CMK (cell line): Measurements from ENCODE around the gene EHMT1.

Experiments
- DNase-seq: peaks from one replicate; pipeline ENCODE4 v3.0.0-alpha.2; 2010; ENCODE audit warnings: low read depth

Gene EHMT1

DNA sequence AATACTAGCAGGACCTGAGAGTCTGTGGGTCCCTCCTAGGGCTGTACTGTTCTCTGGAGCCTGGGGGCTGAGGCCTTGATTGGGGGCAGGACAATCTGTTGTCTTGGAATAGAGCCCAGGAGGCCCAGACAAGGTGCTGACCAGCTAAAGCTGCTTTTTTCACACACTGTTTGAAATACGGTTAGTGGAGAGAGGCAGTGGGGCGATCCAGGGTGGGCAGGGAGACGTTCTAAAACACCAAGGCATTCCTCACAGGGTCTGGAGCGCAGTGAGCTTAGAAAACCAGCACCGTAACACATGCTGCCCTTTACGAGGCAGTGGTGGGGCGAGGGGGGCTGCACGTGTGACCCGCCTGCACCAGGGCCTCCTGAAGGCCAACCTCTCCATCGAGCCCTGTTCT, 55.1 kb downstream of the EHMT1 start:
- DNase-seq, result no peak

DNA sequence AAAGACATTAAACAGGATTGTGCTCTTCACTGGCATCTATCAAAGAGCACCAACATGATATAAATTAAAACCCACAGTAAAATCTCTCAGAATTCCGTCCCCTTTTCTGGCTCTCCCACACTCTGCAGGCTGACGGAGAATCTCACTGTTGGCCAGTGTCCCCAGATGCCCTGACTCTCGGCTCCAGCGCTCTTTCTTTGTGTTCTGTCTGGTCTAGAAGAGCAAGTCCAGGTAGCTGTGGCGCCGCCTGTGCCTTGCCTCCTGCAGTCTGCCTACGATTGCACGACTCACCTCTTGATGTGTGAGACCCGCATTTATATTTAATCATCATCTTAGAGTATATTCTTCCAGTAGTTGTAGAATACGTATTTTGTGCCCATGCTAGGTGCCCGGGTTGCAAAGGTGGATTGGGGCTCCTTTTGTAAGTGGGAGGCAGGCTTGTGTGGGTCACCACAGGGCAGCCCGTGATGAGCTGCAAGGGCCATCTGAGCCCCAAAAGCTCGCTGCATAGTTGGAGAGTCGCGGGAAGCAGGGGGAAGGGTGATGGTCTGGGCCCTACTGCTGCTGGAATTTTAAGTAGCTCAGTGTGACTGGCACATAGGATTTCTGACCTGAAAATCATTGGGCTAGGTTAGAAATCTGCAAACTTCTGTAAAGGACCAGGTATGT, 55.6 kb downstream of the EHMT1 start:
- DNase-seq, result no peak

DNA sequence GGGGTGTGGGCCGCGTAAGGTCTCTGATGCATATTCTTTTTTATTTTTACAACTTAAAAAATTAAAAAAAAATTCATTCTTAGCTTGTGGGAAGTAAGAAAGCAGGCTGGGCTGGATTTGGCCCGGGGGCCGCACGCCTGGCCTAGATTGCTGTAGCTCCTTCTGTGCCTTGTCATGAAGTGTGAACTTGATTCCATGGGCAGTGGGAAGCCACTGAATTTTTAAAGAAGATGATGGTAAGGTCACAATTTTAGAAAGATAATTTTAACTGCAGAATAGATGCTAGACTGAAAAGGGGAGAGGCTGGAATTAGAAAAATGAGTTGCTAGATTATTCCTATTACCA, 56.1 kb downstream of the EHMT1 start:
- no peak for DNase-seq

DNA sequence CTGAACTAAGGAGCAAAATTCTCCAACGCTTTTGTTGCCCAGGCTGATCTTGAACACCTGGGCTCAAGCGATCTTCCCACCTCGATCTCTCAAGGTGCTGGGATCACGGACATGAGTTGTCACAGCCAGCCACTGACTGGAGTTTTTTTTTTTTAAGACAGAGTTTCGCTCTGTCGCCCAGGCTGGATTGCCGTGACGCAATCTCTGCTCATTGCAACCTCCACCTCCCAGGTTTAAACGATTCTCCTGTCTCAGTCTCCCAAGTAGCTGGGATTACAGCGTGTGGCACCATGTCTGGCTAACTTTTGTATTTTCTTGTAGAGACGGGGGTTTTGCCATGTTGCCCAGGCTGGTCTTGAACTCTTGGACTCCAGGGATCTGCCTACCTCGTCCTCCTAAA, 58.2 kb downstream of the EHMT1 start:
- DNase-seq, result no peak

DNA sequence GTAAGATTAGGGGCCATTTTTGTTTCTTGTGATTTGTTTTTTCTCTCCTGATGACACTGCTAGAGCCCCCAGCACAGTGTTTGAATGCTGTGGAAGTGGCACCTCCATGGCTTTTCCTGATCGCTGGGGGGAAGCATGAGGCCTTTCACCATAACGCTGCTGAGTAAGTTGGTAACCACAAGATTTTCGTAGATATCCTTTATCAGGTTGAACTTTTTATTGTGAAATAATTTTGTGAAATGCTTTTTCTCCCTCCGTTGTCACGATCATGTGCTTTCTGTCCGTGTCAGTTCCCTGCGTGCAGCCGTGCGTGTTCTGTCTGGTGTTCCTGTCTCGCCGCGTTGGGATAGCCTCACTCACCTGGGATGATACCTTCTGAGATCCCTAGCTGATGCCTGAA, 59.4 kb downstream of the EHMT1 start:
- DNase-seq, result no peak

DNA sequence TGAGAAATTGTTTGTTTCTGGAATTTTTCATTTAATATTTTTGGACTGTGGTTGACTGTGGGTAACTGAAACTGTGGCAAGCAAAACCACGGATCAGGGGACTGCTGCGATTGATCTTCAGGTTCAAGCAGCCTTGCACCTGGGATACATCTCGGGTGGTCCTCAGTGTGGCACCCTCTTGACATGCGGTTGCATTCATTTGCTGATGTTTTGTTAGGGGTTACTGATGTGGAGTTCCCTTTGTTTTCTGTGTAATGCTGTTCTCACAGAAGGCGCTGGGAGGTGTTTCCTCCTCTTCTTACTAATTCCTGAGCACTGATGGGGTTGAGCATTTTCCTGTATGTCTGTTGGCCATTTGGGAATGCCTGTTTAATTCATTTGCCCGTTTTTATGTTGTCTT, 60.4 kb downstream of the EHMT1 start:
- no peak for DNase-seq

DNA sequence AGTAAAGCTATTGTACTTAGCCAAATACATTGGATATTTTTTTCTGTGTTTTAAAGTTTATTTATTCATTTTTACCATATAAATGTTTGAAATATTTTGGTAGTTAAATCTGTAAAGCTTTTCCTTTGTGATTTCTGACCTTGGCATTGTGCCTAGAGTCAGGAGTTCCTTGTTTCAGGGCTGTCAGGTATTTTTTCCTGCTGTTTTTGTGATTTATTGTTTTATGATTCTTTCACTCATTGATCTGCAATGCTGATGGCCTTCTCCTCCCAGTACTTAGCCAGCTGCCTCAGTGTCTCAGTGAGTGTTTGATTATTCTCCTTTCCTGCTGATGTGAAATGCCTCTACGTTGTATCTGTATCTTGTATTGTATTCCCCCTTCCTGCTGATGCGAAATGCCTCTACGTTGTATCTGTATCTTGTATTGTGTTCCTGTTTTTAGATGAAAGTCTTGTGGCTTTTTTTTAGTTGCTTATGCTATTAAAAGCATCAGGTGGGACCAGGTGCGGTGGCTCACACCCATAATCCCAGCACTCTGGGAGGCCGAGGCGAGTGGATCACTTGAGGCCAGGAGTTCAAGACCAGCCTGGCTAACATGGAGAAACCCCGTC, 61.0 kb downstream of the EHMT1 start:
- DNase-seq, result no peak

DNA sequence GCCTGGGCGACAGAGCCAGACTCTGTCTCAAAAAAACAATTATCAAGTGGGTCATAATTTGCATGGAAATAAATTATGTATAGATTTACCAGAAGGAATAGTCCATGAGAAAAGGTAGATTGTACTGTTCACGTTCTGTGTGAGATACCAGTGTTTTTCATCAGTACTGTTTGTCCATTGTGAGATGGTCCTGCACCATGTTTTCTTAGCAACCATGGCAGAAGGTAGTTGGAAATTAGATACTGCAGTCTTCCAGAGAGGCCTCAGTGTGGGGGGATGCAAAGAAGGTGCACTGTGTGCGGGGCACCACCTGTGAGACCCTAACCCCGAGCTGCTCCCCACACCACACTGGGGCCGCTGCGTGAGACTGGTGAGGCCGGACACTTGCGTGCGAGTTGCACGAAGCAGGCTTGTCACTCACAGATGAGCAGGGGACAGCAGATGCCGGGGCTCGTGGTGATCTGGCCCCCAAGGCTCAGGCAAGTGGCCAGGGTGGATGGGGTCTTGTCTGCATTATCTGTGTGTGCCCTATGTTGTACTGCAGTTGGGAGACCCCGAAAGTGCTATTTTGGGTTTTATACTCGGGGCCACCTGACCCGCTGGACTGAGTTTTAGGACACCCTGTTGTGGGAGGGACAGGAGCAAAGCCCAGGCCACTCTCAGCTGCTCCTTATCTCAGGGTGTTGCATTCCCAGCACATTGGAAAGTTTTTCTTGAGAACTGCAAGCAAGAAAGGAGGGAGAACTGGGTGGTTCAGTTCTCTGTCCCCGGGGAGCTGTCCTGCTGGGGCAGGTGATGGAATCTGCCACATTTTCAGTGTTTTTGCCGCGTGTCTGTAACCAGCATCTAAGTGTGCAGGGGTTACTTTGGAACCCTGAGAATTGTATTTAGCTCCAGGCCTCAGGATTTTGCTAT, 61.9 kb downstream of the EHMT1 start:
- no peak for DNase-seq

DNA sequence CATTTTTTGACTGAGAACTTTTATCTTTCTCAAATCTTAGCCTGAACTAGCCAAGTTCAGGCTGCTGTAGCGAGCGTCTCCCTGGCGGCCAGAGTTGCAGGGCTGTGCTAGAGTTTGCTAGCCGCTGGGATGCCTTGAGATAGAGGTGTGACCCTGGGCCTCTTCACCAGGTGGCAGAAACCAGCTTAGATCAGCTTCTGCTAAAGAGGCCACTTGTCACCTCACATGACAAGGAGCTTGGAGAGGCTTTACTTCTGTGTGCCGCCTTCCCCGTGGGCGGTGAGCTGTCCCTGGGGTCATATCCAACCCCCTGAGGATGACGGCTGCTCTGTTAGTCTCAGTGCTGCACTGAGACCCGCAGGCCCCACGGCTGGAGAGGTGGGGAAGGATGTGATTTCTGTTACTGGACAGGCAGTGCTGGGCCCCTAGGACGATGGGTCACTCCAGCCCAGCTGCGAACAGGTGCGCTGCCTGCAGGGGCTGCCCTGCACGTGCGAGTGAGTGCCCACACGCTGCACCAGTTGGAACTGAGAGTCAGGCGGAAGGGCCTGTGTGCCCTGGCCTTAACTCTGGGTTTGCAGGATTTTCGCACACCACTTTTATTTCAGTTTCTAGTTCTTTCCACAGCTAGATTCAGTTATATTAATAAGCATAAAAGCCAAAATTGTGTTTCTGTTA, 63.8 kb downstream of the EHMT1 start:
- DNase-seq, result no peak

DNA sequence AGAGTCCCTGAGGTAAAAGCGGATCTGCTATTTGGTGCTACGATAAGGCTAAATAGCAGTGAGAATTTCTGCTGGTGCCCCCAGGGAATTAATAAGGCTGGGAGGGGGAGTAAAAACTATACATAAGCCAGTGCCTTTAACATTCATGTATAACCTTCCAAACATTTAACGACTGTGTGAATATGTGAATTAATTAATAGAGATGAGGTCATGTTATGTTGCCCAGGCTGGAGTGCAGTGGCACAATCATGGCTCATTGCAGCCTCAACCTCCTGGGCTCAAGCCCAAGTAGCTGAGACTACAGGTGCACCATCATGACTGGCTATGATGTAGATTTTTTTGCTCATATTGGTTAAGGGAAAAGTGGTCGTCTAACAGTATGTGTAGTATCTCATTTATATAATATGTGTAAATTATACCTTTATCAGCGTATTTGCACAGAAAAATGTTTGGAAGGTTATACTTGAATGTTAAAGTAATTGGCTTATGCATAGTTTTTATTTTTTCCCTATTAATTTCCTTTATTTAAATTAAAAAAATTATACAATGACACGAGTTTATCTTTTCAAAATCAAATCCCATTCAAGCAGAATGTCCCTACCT, 64.6 kb downstream of the EHMT1 start:
- DNase-seq, result no peak

DNA sequence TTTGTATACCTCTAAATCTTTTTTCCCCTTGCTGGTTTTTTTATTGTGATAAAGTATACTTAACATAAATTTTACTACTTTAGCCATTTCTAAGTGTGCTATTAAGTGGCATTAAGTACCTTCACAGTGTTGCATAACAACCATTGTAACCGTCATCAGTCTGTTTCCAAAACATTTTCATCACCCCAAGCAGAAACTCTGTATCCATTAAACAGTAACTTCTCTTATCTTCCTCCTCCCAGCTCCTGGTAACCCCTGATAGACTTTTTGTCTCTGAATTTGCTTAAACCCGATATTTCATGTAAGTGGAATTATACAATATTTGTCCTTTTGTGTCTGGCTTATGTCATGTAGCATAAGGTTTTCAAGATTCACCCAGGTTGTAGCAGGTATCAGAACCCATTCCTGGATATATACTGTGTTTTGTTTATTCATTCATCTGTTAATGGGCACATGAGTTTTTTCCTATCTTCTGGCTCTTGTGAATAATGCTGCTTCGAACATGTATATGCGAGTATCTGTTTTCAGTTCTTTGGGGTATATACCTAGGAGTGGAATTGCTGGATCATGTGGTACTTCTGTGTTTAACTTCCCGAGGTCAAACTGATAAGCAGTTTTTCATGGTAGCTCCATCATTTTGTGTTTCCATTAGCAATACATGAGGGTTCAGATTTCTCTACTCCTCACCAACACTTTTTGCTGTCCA, 66.4 kb downstream of the EHMT1 start:
- DNase-seq, result no peak

DNA sequence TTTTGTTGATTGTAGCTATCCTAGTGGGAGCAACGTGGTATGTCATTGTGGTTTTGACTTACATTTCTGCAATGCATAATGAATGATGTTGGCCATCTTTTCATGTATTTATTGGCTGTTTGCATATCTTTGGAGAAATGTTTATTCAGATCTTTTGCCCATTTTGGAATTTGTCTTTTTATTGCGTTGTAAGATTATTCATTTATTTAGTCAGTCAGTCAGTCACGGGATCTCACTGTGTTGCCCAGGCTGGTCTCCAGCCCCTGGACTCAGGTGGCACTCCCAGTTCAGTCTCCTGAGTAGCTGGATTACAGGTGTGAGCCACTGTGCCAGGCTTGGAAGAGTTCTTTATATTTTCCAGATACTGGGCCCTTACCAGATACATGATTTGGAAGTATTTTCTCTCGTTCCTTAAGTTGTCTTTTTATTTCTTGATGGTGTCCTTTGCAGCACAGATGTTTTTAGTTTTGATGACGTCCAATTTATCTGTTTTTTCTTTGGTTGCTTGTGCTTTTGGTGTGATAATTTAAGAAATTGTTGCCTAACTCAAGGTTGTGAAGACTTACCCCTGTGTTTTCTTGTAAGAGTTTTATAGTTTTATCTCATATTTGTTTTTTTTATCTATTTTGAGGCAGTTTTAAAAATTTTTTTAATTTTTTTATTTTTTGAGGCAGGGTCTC, 67.1 kb downstream of the EHMT1 start:
- no peak for DNase-seq

DNA sequence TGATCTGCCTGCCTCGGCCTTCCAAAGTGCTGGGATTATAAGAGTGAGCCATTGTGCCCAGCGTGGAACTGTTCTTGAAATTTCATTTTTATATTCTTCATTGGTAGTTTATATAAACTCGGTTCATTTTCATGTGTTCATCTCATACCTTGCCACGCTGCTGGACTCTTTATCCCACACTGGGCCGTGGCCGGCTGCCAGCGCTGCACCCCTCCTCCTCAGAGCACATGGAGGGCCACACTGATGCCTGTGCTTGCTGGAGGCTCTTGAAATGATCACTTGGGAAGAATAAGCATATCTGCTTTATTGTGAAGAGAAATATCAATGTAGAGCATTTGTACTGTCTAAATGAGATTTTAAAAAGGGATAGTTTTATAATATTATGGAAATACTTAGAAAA, 69.5 kb downstream of the EHMT1 start:
- no peak for DNase-seq

DNA sequence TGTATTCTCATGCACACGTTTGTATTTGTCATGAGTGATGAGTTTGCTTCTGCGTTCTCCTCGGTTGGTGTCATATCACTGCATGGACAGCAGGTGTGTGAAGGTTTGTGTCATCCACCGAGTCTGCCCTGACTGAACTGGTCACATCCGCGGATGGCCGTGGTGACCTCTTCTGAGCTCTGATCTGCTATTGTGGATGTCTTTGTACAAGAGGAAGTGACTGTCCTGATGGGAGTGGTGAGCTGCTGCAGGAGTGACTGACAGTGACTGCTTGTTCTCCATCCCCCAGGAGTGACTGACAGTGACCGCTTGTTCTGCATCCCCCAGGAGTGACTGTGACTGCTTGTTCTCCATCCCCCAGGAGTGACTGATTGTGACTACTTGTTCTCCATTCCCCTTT, 69.9 kb downstream of the EHMT1 start:
- no peak for DNase-seq

DNA sequence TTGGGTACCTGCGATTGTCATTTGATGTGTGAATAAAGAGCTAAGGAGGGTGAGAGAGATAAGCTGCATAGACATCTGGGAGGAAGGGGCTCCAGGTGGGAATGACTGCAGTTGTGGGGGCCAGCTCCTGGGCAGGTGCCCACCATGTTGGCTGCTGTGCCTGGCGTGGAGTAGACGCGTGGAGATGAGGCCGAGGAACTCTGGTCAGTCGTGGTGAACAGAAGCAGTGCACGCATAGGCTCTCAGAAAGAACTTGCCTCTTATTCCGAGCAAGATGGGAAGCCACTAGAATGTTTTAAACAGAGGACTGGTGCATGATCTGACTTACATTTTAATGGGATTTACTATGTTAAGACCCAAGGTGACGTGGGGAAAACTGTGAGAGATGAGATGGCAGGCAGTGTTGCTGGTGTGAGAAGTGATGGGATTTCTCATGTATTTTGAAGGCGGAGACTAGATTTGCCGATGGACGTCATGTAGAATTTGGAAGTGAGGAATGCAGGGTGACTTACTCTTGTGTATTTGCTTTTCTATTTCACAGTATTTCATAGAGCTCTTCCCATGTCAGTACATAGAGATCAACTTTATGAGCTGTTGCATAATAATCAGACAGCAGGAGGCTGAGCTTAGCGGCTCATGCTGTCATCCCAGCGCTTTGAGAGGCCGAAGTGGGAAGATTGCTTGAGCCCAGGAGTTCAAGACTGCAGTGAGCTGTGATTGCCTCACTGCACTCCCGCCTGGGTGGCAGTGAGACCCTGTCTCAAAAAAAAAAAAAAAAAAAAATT, 71.1 kb downstream of the EHMT1 start:
- no peak for DNase-seq

DNA sequence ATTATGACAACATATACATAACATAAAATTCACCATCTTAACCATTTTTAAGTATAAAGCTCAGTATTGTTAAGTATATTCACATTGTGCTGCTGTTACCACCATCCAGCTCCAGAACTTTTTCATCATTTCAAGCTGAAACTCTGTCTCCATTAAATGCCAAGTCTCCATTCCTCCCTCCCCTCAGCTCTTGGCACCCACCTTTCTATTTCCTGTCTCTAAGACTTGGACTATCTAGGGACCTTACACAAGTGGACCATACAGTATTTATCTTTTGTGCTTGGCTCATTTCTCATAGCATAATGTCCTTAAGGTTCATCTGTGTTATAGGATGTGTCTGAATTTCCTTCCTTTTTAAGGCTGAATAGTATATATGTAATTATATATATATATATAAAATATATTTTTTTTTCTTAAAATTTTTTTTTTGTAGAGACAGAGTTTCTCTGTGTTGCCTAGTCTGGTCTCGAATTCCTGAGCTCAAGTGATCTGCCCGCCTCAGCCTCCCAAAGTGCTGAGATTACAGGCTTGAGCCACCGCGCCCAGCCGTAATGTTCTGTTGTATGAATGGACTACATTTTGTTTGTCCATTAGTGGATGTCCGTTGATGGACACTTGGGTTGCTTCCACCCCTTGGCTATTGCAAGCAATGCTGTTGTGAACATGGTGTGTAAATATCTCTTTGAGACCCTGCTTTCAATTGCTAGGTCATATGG, 72.3 kb downstream of the EHMT1 start:
- DNase-seq, result no peak

DNA sequence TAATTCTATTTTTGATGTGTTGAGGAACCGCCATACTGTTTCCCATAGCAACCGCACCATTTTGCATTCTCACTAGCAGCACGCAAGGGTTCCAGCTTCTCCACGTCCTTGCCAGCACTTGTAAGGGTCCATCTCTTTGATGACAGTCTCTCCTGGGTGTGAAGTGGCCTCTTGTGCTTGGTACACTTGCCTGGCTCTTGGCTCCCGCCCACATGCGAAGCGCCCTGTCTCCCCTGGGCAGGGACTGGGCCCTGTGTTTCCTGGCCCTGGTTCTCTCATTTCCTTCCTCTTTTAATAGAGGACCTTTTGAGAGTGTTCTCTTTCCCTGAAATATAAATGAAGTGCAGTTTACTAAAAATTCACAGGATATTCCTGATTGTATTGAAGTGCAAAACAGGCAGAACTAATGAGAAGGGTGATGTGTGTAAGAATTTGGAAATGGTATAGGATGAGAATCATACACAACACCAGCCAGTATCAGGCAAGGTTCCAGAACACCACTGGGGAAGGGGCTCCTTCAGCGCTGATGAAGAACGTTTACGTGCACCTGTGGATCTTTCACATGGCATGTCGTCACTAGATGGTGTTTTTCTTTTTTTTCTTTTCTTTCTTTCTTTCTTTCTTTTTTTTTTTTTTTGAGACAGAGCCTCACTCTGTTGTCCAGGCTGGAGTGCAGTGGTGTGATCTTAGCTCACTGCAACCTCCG, 73.0 kb downstream of the EHMT1 start:
- DNase-seq, result no peak

DNA sequence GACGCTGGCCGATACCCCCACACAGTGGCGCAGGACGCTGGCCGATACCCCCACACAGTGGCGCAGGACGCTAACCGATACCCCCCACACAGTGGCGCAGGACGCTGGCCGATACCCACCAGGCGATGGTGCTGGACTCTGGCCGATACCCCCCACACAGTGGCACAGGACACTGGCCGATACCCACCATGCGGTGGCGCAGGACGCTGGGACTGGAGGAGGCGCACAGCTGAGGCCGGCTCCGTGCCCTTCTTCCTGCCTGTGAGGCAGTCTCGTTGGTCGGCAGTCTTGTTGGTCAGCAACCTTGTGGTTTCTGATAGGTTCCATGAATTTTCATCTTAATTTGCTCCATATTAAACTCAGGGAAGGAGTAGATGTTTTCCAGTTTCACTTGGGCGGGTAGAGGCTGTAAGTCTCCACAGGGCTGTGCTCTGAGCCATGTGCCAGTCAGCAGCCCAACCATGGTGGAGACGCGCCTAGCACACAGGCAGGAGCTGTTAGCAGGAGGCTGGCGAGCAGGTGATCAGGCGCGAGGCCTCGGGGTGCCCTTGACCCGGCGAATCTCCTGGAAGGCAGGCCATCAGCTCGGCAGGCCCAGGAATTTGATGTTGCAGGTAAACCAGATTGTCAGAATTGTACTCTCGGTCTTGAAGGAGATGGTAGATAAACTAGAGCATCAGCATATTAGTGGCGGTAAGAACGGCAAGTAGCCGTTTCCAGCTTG, 75.6 kb downstream of the EHMT1 start:
- no peak for DNase-seq
